HG03520 (cell line): ENCODE results near the gene HDAC1.
"Not testable (repeated sequence)": the region's sequence is repeated elsewhere in the genome, so short reads cannot be mapped to it uniquely, and the experiment has no call there.

Experiments used
- ATAC-seq: cut with Tn5 transposase; IDR thresholded peaks from one replicate; pipeline ENCODE4 v1.9.1; 2021; ENCODE audit warnings: mild to moderate bottlenecking, moderate library complexity; ENCODE audit not compliant: unreplicated experiment

The HDAC1 gene

DNA sequence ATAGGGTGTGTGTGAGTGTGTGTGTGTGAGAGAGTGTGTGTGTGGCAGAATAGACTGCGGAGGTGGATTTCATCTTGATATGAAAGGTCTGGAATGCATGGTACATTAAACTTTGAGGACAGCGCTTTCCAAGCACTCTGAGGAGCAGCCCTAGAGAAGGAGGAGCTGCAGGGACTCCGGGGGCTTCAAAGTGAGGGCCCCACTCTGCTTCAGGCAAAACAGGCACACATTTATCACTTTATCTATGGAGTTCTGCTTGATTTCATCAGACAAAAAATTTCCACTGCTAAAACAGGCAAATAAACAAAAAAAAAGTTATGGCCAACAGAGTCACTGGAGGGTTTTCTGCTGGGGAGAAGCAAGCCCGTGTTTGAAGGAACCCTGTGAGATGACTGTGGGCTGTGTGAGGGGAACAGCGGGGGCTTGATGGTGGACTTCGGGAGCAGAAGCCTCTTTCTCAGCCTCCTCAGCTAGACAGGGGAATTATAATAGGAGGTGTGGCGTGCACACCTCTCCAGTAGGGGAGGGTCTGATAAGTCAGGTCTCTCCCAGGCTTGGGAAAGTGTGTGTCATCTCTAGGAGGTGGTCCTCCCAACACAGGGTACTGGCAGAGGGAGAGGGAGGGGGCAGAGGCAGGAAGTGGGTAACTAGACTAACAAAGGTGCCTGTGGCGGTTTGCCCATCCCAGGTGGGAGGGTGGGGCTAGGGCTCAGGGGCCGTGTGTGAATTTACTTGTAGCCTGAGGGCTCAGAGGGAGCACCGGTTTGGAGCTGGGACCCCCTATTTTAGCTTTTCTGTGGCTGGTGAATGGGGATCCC lies 18.3 kb upstream of the HDAC1 start:
- ATAC-seq: no peak

DNA sequence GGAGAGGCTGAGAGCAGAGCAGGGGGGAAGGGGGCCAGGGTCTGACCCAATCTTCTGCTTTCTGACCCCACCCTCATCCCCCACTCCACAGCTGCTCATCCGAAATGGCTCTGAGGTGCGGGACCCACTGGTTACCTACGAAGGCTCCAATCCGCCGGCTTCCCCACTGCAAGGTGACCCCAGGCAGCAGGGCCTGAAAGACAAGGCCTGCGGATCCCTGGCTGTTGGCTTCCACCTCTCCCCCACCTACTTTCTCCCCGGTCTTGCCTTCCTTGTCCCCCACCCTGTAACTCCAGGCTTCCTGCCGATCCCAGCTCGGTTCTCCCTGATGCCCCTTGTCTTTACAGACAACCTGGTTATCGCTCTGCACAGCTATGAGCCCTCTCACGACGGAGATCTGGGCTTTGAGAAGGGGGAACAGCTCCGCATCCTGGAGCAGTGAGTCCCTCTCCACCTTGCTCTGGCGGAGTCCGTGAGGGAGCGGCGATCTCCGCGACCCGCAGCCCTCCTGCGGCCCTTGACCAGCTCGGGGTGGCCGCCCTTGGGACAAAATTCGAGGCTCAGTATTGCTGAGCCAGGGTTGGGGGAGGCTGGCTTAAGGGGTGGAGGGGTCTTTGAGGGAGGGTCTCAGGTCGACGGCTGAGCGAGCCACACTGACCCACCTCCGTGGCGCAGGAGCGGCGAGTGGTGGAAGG lies 17.1 kb upstream of the HDAC1 start:
- ATAC-seq: no peak

DNA sequence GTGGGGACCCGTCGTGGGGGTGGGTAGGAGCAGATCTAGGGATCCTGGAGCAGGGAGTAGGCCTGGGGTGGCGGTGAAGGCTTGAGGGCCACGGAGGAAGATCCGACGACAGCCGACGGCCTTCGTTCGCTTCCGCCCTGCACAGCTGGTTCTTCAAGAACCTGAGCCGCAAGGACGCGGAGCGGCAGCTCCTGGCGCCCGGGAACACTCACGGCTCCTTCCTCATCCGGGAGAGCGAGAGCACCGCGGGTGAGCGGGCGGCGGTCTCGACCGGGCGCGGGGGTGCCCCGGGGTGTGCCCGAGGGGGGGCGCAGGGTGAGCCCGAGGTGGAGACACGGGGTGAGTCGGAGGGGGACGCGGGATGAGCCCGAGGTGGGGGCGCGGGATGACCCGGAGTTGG lies 16.5 kb upstream of the HDAC1 start:
- ATAC-seq: no peak

DNA sequence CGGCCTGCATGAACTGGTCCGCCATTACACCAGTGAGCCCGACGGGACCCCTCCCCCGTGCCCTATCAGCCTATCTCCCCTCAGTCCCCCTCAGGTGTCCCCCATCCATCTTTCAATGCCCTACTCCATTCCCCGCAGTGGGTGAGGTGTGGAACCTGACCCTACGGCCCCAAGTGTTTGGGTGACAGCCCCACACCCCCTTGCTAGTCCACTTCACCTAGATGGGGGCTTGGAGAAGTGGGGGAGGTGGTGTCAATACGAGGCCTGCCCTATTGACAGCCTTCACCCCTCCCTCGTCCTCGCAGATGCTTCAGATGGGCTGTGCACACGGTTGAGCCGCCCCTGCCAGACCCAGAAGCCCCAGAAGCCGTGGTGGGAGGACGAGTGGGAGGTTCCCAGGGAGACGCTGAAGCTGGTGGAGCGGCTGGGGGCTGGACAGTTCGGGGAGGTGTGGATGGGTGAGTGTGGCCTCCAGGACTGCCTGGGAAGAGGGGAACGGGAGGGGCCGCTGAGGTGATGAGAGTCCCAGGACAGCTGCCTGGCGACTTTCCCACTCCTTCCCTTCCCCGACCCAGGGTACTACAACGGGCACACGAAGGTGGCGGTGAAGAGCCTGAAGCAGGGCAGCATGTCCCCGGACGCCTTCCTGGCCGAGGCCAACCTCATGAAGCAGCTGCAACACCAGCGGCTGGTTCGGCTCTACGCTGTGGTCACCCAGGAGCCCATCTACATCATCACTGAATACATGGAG lies 15.7 kb upstream of the HDAC1 start:
- no peak for ATAC-seq

DNA sequence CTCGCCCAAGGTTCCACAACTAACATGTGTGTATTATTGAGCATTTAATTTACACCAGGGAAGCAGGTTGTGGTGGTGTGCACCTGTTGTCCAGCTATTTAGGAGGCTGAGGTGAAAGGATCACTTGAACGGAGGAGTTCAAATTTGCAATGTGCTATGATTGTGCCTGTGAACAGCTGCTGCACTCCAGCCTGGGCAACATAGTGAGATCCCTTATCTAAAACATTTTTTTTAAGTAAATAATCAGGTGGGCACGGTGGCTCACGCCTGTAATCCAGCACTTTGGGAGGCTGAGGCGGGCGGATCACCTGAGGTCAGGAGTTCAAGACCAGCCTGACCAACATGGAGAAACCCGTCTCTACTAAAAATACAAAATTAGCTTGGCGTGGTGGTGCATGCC lies 7.1 kb upstream of the HDAC1 start:
- not testable (repeated sequence) for ATAC-seq

DNA sequence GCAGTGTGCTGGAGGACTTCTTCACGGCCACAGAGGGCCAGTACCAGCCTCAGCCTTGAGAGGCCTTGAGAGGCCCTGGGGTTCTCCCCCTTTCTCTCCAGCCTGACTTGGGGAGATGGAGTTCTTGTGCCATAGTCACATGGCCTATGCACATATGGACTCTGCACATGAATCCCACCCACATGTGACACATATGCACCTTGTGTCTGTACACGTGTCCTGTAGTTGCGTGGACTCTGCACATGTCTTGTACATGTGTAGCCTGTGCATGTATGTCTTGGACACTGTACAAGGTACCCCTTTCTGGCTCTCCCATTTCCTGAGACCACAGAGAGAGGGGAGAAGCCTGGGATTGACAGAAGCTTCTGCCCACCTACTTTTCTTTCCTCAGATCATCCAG lies 6.2 kb upstream of the HDAC1 start:
- ATAC-seq: no peak

DNA sequence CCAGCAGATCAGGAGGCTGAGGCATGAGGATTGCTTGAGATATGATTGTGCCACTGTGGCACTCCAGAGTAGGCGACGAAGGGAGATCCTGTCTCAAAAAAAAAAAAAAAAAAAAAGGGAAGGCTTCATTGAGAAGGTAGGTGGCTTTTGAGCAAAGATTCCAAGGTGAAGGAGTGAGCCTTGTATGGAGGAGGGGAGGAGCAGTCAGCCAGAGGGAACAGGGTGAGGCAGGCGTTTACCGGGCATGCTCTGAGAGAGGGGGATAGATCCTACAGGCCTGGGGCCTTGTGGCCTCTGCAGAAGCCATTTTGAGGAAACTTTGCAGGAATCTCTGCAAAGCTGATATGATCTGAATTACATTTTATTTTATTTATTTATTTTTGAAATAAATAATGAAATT lies 5.1 kb upstream of the HDAC1 start:
- no peak for ATAC-seq

DNA sequence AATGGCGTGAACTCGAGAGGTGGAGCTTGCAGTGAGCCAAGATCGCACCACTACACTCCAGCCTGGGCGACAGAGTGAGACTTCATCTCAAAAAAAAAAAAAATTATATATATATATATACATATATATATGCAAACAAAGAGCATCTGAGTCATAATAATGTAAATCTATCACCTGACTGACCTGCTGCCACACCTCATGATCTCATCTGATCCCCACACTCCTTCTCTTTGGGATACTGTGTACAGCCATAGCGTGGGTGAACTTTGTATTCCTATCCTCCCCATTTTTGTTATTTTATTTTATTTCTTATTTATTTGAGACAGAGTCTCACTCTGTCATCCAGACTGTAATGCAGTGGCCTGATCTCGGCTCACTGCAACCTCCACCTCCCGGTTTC lies 2.6 kb upstream of the HDAC1 start:
- ATAC-seq: no peak

DNA sequence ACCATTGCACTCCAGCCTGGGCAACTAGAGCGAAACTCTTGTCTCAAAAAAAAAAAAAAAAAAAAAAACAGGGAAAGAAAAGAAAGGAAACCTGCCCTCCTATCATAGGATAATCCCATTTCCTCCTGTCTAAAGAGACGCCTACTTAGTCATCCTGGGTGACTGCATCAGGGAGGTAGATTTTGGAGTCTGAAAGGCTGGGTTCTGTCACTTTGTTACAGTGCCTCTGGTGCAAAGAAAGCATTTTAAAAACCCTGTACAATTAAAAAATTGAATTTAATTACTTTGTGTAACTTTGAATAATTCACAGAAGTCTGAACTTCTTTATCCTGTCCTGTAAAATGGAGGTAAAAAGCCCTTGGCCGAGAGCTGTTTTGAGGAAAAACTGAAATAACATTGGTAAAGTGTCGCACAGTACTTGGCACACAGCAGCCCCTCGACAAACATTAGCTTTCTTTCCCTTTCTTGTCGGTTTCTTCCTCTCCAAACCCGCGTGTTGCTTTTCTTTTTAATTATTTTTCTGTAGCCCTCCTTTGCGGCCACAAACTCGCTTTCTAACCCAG lies 657 bp upstream of the HDAC1 start:
- ATAC-seq: no peak

DNA sequence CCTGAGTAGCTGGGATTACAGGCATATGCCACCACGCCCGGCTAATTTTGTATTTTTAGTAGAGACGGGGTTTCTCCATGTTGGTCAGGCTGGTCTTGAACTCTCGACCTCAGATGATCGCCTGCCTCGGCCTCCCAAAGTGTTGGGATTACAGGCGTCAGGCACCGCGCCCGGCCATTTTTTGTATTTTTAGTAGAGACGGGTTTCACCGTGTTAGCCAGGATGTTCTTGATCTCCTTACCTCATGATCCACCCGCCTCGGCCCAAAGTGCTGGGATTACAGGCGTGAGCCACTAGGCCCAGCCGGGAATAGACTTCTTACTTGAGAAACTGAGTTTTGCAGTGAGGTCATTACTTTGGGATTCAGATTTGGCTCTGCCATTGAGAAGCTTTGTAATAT lies 6.3 kb downstream of the HDAC1 start:
- not testable (repeated sequence) for ATAC-seq

DNA sequence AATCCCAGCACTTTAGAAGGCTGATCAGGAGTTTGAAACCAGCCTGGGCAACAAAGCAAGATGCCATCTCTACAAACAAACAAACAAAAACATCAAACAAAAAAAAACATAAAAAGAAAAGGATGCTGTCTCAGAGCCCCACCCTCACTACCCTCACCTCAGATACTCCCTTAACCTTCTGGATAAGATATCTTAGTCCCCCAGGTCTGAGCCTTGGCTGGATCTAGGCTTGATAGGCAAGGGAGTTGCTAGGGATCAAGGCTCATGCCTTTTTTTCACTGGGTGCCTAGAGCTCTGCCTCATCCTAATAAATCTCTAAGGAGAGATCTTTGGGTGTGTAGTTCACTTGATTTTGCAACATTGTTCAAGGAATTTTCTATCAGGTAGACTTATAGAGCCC lies 7.4 kb downstream of the HDAC1 start:
- ATAC-seq: no peak

DNA sequence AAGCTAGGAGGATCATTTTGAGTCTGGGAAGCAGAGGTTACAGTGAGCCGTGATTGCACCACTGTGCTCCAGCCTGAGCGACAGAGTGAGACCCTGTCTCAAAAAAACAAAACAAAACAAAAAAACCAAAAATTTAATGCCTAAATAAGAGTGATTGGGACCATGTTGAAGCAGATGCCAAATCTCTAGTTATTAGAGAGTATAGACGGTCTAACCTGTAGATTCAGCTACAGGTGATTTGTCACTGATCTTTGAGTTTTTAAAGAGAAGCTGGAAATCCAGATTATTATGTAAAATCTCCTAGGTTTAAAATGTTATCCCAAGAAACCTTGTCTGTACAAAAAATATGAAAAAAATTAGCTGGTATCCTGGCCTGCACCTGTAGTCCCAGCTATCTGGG lies 11.5 kb downstream of the HDAC1 start:
- no peak for ATAC-seq

DNA sequence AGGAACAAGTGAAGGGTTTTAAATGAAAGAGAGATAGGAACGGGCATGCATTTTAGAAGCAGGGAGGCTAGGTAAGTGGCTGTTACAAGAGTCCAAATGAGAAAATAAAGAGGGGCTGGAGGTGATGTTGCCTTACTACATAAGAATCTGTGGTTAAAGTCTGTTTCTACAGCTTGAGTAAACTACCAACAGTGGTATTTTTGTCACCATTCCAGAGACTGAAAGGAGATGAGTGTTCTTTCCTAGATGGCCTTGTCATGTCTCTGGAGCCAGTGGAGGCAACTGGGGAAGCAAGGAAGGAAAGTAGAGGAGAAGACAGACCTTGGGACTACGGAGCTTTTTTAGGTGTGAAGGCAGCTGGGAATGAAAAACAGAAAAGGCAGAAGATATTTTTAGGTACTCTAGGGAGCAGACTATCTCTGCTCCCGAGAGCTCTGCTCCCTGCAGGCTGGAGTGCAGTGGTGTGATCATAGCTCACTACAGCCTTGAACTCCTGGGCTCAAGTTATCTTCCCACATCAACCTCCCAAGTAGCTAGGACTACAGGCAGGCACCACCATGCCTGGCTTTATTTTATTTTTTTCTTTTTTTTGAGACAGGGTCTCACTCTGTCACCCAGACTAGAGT lies 12.2 kb downstream of the HDAC1 start:
- ATAC-seq: no peak

DNA sequence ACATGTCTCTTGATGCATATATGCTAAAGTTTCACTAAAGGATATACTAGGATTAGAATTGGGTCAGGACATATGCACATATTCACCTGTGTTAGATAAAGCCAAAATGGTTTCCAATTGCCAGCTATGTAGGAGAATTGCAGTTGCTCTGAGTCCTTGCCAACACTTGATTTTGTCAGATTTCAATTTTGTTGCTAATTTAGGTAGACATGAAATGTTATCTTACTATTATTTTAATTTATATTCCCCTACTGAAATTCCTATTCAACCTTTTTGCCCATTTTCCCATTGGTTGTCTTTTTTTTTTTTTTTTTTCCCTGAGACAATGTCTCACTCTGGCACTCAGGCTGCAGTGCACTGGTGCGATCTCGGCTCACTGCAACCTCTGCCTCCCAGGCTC lies 13.4 kb downstream of the HDAC1 start:
- ATAC-seq: no peak

DNA sequence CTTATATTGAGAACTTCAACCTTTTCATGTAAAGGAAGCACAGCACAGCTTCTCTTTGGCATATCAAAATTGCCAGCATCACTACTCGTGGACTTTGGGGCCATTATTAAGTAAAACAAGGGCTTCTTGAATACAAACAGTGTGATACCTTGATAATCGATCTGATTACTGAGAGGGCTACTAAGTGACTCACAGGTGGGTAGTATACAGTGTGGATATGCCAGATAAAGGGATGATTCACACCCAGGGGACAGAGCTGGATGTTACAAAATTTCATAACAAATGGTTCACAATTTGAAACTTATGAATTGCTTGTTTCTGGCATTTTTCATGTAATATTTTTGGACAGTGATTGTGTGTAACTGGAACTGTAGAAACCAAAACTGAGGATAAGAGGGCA lies 15.4 kb downstream of the HDAC1 start:
- ATAC-seq: no peak

DNA sequence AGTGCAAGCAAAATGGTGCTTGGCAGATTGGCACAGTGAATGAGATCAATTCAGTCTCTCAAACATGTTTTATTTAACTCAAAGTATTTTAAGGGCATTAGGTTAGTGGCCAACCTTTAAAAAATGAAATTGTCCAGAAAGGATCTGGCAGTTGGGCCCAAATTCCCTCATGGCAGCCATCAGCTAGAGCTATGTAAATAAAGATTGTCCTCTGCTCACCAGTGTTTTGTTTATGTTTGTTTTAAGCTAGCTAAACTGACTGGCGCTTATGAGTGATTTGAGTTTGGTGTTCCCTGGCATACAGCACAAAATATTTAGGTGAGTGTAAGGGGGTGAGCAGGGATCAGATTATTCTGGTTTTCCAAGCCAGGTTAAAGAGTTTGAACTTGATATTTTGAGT lies 18.1 kb downstream of the HDAC1 start:
- no peak for ATAC-seq

DNA sequence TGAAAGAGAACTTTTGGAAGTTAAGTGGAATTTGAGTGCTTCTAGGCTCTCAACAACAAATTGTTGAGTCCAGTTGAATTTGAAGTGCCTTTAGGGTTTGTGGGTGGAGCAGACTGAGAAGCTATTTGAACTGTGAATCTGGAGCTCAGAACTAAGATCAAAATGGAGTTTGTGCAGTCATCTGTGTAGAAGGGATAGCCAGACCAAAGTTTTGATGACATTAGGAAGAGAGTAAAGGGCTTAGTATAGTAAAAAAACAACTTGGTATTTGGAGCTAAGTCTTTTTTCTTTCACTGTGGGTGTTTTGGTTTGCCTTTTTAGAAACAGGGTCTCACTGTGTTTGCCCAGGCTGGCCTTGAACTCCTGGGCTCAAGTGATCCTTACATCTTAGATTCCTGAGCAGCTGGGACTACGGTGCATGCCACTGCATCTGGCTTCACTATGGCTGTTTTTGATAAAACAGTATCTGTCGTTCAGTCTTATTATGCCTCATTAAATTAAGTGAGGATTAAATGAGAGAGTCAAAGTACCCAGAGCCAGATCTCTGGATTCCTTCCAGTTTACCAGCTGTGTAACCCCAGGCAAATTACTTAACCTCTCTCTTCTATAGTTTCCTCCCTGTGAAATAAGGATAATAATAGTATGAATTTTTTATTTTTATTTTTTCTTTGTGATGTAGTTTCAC lies 20.0 kb downstream of the HDAC1 start:
- no peak for ATAC-seq

DNA sequence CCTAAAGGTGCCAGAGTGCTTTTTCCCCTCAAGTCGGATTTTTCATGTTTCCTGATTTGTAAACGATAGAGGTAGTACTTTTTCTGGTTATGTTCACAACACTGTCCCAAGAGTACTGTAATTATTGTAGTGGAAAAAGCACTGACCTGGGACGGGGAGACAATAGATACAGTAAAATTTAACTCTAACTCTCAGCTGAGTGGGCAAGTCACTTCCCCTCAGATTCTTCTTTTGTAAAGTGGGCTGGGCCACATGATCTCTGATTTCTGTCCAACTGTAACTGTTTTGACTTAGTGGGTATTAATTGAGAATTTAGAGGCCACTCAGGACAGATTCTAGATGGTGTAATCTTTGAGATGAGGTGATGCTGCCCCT lies 25.0 kb downstream of the HDAC1 start:
- no peak for ATAC-seq

DNA sequence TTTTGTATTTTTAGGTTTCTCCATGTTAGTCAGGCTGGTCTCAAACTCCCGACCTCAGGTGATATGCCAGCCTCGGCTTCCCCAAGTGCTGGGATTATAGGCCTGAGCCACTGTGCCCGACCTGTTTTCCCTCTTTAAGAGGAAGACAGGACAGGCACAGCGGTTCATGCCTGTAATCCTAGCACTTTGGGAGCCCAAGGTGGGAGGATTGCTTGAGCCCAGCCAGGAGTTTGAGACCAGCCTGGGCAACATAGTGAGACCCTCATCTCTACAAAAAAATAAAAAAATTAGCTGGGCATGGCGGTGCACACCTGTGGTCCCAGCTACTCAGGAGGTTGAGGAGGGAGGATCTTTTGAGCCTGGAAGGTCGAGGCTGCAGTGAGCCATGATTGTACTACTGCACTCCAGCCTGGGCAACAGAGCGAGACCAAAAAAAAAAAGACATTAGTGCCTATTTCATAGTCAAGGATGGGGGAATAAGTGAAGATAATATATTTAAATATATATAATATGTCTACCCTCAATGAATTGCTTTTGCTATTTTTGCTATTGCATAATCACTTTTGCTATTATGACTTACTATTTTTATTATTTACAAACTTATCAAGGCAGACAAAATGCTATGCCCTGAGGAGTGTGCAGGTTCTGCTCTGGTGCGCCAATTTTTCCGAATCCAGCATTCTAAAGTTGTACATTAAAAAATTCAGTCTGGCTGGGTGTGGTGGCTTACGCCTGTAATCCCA lies 26.4 kb downstream of the HDAC1 start:
- no peak for ATAC-seq

DNA sequence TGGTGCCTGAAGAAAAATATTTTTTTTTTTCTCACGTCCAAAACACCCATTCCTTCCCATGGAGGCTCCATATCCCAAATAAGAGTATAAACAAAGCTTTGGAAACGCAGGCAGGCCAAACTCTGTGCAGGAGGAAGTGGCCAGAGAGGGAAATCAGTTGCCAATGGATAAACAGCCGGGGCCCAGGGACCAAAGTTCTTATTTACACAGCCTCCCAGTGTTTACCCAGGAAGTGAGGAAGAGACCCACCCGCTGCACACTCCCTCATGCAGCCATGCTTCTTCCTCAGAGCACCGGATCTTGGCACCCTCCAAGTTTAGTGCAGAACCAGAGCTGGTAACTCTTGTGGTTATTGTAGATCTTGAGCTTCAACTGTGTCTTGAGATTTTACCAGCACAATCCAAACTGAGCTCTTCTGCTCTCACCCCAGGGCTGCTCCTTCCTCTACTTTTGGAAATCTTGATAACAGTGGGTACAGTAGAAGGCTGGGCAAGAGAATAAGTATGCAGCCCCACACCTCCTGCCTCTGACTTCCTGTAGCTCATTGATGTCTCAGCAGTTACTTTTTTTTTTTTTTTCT lies 29.9 kb downstream of the HDAC1 start:
- ATAC-seq: no peak
